HL-60 (cell line): ENCODE results near the gene LIFR.

ENCODE experiments used
- POLR2AphosphoS5 ChIP-seq: IDR thresholded peaks from 2 replicates; pipeline ENCODE4 v1.6.1; 2012; ENCODE audit warnings: low read depth
- TF ChIP-seq, protein P1 (sequence below): IDR thresholded peaks from one replicate; pipeline ENCODE4 v1.5.1; 2011; ENCODE audit warnings: low read length, control low read depth, inconsistent platforms; ENCODE audit not compliant: insufficient read depth
- TF ChIP-seq, protein P2 (sequence below): IDR thresholded peaks from 2 replicates; pipeline ENCODE4 v1.6.1; 2012; ENCODE audit warnings: low read depth; ENCODE audit not compliant: insufficient replicate concordance

DNA sequence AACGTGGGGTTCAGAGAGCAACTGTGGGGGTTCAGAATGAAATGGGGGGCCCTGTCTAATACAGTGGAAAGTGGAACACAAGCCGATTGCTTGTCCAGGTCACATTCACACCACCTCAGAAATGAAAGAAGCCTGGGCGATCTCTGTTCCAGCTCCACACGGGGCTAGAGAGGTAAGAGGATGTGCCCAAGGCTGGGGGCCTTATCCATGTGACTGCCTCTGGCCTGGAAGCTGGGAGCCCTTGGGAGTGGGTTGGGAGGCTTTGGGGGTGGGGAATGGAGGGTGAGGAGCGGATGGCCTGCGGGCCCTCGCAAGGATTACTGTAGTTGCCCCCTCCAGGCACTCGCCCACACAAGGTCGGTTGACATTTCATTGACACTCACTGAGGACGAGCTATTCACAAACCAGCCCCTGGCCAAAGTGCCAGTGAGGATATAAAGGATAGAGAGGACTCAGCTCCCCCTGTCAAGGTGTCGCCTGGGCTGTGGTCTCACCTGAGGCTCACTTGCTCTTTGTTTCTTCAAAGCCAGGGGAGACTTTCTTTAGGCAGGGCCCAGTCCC lies 86.7 kb downstream of the LIFR start:
- TF ChIP-seq, protein P1, sequence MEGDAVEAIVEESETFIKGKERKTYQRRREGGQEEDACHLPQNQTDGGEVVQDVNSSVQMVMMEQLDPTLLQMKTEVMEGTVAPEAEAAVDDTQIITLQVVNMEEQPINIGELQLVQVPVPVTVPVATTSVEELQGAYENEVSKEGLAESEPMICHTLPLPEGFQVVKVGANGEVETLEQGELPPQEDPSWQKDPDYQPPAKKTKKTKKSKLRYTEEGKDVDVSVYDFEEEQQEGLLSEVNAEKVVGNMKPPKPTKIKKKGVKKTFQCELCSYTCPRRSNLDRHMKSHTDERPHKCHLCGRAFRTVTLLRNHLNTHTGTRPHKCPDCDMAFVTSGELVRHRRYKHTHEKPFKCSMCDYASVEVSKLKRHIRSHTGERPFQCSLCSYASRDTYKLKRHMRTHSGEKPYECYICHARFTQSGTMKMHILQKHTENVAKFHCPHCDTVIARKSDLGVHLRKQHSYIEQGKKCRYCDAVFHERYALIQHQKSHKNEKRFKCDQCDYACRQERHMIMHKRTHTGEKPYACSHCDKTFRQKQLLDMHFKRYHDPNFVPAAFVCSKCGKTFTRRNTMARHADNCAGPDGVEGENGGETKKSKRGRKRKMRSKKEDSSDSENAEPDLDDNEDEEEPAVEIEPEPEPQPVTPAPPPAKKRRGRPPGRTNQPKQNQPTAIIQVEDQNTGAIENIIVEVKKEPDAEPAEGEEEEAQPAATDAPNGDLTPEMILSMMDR, result no peak
- TF ChIP-seq POLR2AphosphoS5, result no peak
- TF ChIP-seq, protein P2, sequence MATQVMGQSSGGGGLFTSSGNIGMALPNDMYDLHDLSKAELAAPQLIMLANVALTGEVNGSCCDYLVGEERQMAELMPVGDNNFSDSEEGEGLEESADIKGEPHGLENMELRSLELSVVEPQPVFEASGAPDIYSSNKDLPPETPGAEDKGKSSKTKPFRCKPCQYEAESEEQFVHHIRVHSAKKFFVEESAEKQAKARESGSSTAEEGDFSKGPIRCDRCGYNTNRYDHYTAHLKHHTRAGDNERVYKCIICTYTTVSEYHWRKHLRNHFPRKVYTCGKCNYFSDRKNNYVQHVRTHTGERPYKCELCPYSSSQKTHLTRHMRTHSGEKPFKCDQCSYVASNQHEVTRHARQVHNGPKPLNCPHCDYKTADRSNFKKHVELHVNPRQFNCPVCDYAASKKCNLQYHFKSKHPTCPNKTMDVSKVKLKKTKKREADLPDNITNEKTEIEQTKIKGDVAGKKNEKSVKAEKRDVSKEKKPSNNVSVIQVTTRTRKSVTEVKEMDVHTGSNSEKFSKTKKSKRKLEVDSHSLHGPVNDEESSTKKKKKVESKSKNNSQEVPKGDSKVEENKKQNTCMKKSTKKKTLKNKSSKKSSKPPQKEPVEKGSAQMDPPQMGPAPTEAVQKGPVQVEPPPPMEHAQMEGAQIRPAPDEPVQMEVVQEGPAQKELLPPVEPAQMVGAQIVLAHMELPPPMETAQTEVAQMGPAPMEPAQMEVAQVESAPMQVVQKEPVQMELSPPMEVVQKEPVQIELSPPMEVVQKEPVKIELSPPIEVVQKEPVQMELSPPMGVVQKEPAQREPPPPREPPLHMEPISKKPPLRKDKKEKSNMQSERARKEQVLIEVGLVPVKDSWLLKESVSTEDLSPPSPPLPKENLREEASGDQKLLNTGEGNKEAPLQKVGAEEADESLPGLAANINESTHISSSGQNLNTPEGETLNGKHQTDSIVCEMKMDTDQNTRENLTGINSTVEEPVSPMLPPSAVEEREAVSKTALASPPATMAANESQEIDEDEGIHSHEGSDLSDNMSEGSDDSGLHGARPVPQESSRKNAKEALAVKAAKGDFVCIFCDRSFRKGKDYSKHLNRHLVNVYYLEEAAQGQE, result no peak
